ELF-1 (cell line): ENCODE results near the gene SNRPD3.
A peak's percentile ranks its signal among the peaks of the same experiment; 100 is the strongest.
"Not testable (repeated sequence)": the region's sequence is repeated elsewhere in the genome, so short reads cannot be mapped to it uniquely, and the experiment has no call there.

Source experiments
- DNase-seq: peaks from one replicate; pipeline ENCODE4 v3.0.0-alpha.2; 2016; ENCODE audit warnings: low read depth, low spot score

Gene SNRPD3

DNA sequence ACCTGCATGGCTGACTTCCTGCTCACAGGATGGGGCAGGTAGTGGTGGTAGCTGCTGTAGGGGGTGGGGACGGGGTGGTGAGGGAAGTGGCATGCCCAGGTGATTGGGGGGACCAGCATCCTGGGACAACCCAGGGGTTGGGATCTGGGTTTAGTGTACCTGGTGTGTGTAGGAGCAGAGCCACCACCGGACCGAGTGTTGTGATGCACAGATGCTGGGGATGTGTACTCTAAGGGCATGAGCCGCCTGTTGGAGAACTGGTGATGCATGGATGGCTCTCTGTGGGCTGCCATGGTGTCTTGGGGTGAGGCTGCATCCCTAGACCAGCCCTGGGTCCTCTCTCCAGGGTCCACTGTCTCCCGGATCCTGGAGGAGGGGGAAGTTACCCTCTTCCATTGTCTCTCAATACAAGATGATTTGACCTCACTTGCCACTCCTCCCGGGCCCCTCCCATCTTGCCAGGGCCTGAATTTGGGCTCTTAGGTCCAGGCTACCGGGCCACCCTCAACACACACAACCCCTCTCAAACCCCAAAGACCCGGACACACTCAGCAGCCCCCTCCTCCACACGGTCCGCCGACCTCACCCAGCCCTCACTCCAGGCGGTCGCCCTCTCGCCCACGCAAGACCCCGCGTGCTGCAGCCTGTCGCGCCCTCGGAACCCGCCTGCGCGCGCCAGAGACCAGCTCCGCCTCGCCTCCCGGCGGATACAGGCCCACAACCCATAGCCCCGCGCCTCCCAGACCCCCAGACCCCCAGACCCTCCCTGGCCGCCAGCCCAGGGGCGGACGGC, 36.5 kb downstream of the SNRPD3 start:
- DNase-seq = peak; percentile 39

DNA sequence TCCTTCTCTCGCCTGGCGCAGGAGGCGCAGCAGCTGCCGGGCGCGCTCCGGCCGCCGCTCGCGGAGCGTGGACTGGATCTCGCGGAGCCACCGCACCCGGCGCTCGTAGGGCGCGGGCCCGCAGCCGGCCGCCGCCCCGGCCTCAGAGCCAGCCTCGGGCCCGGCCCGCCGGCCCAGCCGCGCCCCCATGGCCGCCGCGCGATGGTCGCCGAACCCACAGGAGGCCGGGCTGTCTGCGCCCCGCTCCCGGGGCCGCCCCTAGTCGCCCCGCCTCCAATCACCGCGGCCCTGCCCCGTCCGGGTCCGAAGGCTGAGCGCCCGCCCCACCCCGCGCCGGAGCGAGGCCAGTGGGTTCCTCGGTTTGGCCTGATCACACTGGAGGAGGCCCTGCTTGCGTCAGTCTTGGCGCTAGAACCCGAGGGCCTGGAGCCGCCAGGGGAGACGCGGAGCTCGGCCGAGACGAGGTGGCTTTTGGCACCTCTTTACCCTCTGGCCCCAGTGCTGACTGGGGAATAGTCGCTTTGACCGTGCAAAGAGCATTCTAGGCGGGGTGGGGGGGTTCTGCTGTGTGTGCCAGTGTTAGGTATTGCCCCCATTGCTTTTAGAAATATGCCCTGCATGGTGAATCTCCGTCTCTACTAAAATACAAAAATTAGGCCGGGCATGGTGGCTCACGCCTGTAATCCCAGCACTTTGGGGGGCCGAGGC, 37.2 kb downstream of the SNRPD3 start, which contains the start of gene LRRC75B:
TSS of gene LRRC75B (minus strand) at position 223 of the 708 bp plus-strand sequence. CDS start at position 189, 34 bp downstream.
- DNase-seq = peak; percentile 74

DNA sequence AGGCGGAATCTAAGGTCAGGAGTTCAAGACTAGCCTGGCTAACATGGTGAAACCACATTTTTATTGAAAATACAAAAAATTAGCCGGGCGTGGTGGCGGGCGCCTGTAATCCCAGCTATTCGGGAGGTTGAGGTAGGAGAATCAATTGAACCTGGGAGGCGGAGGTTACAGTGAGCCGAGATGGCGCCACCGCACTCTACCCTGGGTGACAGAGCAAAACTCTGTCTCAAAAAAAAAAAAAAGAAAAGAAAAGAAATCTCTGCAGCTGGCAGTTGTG, 37.7 kb downstream of the SNRPD3 start:
- not testable (repeated sequence) for DNase-seq

DNA sequence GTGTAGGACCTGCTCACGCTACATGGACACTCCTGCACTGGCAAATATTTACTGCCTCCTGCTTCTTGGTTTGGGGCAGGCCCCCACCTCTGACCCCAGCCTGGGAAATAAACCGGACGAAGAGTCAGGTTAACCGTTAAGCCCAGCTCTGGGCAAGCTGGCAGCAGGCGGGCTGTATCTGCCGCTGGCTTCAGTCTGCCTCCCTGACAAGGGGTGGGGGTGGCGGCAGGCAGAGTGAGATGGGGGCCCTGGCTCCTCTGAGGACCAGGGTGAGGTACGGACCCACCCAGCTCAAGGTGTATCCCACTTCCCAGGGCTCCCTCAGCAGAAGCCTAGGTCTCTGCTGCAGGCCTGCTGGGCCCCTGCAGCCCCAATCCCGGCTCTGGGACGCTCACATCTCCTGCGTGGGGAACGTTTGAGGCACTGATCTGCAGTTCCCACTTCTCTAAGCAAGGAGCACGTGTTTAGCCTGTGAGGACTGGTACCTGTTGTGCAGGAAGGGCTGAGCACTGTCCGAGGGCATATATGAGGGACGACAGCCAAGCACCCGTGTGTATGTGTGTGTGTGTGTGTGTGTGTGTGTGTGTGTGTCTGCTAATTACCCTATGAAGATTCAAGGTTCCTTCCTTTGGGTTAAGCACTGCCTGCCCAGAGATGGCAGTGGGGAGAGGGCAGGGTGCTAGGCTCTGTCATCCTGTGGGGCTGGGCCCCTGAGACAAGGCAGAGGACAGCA, 38.2 kb downstream of the SNRPD3 start:
- no peak for DNase-seq

DNA sequence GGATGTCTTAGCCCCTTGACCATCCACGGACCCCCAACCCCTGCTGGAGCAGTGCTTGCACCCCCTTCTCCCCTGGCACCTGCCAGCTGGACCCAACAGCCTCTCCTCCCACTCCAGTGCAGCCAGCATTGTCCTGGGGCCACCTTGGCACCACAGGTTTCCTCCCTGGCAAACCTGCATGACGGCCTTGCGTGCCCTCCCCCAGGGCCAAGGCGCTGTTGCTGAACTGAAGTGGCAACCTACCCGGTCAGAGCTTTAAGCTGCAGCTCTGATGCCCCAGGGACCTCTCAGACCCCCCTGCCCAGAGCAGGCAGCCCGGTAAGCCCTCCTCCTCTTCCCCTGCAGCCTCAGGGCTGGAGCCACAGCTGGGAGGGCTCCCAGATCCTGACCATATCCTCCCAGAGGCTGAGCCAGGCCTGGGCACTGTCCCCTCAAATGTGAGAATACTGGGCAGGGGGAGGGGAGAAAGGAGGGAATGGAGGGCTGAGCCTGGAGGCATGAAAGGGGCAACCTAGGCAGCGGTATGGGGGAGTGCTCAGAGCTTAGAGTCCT, 38.8 kb downstream of the SNRPD3 start:
- DNase-seq = peak; percentile 27

DNA sequence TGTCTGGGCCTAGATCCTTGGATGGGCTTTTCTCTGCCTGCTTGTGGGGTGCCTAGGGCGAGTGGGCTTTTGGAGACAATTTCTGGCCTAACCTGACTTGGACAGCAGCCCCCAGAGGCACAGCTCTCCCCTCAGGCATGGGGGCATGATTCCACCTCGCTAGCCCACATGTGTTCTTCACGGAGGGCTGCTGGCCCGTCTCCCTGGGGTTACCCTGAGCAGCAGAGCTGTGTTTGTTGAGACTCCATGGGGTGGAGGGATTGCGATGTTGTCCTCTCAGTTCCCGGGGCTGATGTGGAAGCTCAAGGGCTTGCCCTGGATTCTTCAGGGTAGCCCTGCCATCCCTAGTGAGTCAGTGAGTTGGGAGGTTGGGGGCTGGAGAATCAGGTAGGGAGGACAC, 39.4 kb downstream of the SNRPD3 start:
- DNase-seq = no peak

DNA sequence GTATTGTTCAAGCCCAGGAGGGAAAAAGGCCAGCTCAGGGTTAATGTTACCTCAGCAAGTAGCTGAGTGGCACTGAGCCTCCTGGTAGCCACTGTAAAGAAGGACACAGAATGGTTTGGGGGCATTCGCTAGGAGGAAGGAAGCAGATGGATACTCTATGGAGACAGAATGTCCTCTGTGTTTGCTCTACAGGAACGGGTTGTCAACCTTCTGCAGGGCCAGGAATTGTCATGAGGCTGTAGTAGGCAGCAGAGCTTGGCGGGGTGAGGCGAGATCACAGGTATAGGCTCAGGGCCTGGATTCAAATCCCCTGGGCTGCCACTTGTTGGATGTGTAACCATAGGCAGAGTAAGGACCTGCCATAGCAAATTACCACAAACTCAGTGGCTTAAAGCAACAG, 40.1 kb downstream of the SNRPD3 start:
- DNase-seq = no peak

DNA sequence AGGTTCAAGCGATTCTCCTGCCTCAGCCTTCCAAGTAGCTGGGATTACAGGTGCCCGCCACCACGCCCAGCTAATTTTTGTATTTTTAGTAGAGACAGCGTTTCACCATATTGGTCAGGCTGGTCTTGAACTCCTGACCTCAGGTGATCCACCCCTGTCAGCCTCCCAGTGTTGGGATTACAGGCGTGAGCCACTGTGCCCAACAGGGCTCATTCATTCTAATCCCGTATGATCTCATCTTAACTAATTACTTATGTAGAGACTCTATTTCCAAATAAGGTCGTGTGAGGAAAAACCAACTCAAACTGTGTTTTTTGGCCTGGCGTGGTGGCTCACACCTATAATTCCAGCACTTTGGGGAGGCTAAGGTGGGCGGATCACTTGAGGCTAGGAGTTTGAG, 41.3 kb downstream of the SNRPD3 start:
- not testable (repeated sequence) for DNase-seq

DNA sequence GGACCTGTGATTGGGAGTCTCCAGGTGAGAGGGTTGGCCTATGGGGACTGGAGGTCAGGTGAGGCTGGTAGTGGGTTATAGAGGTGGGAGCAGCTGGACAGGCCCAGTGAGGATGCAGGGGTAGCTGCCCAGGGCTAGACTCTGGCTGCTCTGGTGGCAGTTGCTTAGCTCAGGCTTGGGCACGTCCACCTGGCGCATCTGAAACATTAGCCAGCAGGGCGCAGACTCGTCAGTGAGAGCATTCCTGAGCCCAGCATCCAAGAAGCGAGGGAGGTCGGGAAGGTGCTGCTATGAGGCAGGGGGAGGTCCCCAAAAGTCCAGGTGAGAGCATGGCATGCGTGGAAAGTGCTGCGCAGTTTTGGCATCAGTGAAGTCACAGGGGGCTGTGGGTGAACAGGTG, 43.7 kb downstream of the SNRPD3 start:
- no peak for DNase-seq

DNA sequence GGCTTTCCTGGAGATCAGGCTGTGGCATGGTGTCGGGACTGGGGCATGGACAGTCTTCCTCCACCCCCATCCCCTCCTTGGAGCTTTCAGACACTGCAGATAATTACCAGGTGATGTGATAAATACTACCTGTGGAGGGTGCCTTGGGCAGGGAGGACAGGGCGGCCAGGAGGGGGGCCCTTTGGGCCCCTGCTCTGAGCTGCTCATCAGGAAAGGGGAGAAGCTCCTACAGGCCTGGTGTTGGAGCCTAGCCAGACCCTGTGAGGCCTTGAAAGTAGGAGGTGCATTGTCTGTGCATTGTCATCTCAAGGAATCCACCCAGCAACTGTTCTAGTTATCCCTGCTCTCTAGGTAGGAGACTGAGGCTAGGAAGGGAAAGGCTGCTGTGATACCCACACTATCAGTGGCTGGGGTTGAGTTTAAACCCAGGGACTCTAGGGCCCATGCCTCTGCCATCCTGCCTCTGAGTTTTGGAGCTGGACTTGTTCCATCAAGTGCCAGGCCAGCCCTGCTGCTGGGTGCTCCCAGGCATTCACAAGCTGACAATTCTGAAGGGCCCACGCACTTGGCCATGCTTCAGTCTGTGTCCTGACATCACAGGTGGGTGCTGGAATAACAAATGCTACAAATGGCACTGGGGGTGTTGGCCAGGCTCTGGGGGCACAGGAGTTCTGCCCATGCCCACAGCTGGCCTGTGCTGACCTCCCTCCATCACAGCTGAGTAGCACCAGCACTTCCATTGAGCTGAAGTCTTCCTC, 44.3 kb downstream of the SNRPD3 start:
- not testable (repeated sequence) for DNase-seq

DNA sequence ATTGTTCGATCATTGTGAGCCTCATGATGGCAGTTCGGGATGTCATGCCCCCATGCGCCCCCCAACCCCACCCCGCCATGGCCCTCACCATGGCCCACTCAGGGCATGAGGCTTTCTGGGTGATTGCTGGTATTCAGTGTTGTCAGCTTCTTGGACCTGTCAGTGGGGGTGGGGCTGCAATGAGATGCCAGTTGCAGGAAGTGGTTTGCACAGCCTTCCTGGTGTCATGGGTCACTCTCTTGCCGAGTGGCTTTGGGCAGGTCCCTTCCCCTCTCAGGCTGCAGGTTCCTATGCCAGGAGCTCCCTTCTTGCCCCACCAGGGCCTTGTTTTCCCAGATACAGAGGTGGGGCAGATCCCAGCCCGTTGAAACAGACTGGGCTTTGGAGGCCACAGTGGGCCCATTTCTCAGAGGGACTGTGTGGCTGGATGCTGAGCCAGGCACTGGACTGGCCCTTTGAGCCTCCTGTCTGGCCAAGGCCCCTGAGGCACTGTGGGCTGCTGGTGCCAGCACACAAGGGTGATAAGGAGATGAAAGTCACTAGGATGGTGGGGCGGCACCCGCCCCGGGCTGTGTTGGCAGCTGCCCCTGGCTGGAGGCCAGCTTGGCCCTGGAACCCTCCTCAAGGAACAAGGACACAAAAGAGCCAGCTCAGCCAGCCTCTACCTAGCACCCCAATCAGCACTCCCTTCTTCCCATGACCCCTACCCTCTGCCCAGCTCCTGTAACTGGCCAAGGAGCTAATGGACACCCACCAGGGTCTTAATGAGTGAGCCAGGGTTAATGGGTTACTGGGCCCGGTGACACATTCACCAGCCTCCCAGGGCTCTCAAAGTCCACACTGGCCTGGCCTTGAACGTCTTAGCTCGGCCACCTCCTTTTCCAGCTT, 45.7 kb downstream of the SNRPD3 start:
- DNase-seq = no peak

DNA sequence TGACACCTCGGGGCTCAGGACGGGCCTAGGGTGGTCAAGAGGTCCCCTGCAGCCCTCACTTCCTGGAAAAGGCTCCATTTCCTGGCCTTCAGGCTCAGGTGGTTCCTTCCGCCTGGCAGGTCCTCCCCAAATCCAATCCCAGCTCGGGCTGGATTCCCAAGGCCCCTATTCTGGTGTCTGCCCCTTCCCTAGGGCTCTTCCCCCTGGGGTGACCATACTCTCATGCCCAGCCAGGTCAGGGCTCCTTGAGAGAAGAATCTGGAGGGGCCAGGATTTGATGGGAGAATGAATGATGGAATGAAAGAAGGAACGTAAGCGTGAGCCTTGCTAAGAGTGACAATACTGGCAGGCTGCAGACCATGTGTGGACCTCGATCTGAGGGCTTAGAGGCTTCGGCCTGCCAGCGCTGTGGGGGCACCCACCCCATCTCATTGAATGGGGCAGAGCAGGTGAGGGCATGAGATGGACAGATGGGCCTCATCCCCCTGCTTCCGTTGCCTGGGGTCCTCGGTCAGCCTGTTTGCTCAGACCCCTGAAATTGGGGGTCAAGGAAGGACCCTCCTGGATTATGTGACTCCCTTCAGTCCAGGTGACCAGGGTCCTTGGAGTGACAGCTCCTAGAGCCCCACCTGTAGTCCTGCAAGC, 46.4 kb downstream of the SNRPD3 start:
- not testable (repeated sequence) for DNase-seq

DNA sequence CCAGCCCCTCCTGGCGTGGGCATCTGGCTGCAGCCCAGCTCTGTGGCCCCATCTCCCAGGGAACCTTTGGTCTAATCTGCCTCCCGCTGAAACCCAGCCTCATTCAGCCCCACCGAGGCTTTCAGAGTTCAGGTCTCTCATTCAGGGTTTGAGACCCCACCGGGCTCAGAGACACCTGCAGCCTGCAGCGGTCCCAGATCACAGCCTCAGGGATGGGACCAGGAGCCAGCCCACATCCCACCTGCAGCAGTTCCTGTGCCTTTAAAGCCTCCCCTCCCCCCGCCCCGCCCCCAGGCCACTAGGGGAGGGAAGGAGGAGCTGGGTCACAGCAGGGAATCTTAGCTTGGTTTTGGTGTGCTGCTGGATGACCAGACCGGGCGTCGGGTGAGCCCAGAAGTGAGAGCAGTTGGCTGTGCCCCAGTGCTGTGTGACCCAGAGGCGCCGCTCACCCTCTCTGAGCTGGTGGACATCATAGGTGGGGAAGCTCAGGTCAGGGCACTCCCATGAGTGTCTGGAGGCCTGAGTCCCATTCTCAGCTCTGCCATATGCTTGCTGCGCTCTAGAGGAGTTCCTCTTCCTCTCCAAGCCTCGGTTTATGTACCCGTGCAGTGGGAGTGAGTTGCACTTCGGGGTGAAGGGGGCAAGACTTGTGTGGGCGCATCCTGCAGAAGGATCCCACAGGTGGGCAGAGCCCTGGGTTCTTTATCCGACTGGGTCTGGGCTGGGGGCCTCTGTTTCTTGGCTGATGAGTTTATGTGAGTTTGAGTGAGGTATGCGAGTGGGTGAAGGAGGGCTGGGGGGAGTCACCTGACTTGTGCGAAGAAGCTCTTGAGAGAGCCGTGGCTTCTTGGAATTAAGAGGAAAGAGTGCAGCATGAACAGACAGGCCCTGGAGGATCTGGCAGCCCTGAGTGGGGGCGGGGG, 47.3 kb downstream of the SNRPD3 start, which contains the start of gene GGT1:
TSS of gene GGT1 (plus strand) at position 347 of the 923 bp plus-strand sequence. CDS start 7,889 bp downstream, outside the sequence.
- peak; percentile 75 for DNase-seq

DNA sequence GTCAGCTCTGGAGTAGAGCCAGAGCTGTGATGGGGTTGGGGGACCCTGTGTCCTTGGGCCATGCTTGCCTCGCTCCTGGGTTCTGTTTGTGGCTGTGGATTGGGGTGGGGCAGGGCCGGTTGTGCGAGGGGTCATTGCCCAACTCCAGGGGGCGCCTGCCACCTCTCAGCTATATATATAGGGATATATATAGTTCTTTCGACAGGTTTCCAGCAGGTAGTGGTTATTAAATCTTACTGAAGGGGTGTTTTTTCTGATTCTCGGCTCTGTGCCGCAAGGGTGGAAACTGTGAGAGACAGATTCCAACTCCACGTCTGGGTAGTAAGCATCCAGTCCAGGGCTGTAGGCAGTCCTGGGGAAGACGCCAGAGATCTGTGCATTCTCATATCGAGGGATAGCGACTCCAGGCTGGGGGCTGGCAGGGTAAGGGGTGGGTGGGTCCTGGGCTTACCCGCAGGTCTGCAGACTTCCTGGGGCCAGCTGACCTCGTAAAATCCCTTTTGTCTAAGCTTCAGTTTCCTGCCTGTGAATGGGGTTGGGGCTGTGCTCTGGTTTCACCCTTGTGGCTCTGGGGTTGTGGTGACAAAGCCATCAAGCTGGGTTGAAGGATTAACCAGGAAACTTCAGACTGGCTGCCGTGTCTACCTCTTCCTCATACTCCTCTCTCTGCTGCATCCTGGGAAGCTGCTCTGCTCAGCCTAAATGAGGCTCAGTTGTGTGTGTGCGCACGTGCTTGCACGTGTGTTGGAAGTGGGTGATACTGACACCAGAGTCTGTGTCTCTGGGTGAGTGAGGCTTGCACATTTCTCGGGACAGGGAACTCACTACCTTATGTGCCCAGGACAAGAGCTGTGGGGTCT, 48.2 kb downstream of the SNRPD3 start:
- DNase-seq = peak; percentile 64

DNA sequence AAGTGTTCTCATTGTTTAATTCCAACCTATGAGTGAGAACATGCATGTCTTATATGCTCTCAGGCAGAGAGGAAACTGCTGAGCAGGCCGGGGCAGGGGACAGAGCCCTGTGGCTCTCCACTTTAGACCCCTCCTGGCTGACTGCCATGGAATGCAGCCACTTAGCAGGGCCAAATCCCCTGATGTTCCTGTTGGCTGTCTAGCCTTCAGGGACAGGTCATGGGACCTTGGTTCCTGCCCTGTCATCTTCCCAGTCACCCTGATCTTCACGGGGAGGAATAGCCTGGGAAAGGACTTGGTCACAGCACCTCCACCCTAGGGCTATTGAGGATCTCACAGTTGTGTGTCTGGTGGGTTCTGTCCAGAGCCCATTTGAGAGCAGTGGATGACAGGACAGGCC, 50.5 kb downstream of the SNRPD3 start:
- DNase-seq = peak; percentile 56

DNA sequence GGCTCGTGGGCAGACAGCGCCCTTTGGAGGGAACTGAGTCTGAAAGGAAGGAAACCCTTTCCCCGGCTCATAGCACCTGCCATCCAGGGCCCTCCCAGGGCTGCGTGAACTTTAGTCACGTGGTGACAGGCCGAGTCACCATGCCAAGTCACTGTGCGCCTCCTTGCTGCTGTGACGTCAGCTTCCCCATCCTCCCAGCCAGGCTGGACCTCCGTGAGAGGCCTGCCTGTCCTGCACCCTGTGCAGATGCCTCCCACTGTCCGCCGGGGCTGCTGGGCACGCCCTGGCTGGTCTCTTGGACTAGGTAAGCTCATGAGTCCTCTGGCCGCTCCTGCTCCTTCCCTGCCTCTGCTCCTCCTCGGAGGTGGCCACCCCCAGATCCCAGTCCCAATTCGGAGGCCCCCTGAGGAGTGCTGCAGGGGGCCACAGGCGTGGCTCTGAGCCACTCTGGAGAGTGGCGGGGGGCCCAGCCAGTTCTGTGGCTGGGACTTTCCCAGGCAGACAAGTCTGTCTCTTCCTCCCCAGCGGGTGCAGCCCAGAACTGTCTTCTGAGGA, 51.7 kb downstream of the SNRPD3 start:
- DNase-seq = peak; percentile 24

DNA sequence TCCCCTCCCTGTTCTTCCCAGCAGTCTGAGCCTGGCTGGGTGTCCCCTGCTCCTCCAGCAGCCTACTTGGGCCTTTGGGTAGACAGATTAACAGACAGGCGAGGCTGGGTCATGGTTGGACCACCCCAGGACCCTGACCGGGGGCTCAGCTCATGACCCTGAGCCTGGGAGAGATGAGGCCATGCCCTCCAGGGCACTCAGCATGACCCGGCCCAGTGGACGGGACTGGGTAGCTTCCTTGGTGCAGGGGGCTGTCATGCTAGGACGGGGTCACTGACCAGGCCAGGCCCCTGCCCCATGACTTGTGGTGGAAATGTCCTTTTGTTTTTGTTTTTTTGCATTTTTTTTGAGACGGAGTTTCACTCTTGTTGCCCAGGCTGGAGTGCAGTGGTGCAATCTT, 52.5 kb downstream of the SNRPD3 start:
- not testable (repeated sequence) for DNase-seq
